ENCODE measurements around the gene IQCH. TPM values are rescaled to one million over a fixed set of nuclear protein-coding genes. Genes with fewer than 3 reads are reported as not detected.

The IQCH gene
- polyA plus RNA-seq, 1 donor (not counting 4 experiments of a cell fraction or from before 2014, with no cell fraction given), result 2.6 TPM

DNA sequence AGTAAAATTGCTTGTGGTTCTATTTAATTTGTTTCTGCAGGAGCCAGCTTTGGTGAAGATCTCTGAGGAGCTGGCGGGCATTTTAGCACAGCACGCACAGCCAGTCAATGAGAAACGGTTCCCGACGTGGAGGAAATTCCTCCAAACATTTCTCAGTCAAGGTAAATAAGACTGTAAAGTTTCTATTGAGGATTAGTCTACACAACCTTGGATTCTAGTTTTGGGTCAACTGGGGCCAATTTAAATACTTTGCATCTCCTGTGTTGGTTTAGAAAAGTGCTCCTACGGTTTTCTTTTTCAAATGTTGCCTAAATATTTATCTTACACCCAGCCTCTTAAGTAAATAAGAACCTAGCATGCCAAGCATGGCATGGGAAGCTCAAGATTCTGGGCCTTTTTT, 162.3 kb downstream of the IQCH start:
- dilution Hi-C loops (cut with MboI; ENCODE audit: extremely low pct_ligation_motif_present, low sequenced_read_pairs), result no loop called here
- Histone ChIP-seq H3K27me3 (ENCODE audit: control insufficient read depth, extremely low read depth, insufficient read depth, low read length) (no peaks in the 10 kb centered on the region), H3K9me1 (ENCODE audit: control insufficient read depth, extremely low read depth, insufficient read depth, low read length) (no peaks in the 10 kb centered on the region), H4K20me1 (ENCODE audit: control insufficient read depth, extremely low read depth, insufficient read depth, low read length) (no peaks in the 10 kb centered on the region), H3K9me3 (ENCODE audit: control insufficient read depth, low read depth, low read length) (no peaks in the 10 kb centered on the region), H3K36me3 (ENCODE audit: control insufficient read depth in 2 of 2, extremely low read depth in 1 of 2, insufficient read depth in 2 of 2, low read length in 2 of 2) (no peaks in the 10 kb centered on the region), H3K9ac (ENCODE audit: control insufficient read depth, extremely low read depth, insufficient read depth, low read length) (no peak overlapping the region), H2AFZ (ENCODE audit: control insufficient read depth, low read length) (no peak overlapping the region), H3K4me2 (ENCODE audit: control insufficient read depth, extremely low read depth, insufficient read depth, low read depth, low read length) (no peak overlapping the region), H3K27ac (ENCODE audit: control insufficient read depth, insufficient read depth, low read length) (no peak overlapping the region), H3K4me1 (ENCODE audit: control insufficient read depth, extremely low read depth, insufficient read depth, low read length) (no peaks in the 10 kb centered on the region), H3K79me2 (ENCODE audit: control insufficient read depth, insufficient read depth, low read length) (no peaks in the 10 kb centered on the region), H3K4me3 (ENCODE audit: control insufficient read depth in 2 of 3, extremely low read depth in 1 of 3, insufficient read depth in 2 of 3, low read depth in 1 of 3, low read length in 3 of 3) (no peak overlapping the region)
- TF ChIP-seq, protein P1, sequence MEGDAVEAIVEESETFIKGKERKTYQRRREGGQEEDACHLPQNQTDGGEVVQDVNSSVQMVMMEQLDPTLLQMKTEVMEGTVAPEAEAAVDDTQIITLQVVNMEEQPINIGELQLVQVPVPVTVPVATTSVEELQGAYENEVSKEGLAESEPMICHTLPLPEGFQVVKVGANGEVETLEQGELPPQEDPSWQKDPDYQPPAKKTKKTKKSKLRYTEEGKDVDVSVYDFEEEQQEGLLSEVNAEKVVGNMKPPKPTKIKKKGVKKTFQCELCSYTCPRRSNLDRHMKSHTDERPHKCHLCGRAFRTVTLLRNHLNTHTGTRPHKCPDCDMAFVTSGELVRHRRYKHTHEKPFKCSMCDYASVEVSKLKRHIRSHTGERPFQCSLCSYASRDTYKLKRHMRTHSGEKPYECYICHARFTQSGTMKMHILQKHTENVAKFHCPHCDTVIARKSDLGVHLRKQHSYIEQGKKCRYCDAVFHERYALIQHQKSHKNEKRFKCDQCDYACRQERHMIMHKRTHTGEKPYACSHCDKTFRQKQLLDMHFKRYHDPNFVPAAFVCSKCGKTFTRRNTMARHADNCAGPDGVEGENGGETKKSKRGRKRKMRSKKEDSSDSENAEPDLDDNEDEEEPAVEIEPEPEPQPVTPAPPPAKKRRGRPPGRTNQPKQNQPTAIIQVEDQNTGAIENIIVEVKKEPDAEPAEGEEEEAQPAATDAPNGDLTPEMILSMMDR (optimal IDR thresholded peaks at IDR 0.05 in 1 of 3, IDR thresholded peaks at IDR 0.05 in 1 of 3, conservative IDR thresholded peaks at IDR 0.05 in 1 of 3; ENCODE audit: extremely low read depth in 1 of 3, insufficient read depth in 2 of 3, low read length in 3 of 3), result no peak
- no peak for TF ChIP-seq EZH2 (IDR thresholded peaks at IDR 0.05; ENCODE audit: low read length)
- DNase-seq (ENCODE audit: low read depth, low spot score) (no peak), FAIRE-seq (no peak)

DNA sequence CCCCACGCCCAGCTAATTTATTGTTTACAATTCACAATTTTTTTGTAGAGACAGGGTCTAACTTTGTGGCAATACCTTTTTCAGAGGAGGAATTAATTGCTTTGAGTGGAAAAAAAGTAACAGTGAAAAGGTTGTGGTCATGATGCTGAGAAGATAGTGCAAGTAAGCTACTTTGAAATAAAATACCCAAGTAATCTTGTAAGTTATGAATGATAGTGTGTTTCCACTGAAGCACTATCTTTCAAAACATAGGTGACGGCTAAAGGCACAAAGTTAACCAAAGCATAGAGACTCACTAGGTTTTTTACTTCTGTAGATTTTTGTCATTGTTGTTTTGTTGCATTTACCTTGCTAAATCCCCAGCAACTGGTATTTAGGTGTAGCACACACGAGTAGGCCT, 165.1 kb downstream of the IQCH start:
- no peaks in the 10 kb centered on the region for H3K27me3 ChIP-seq (ENCODE audit: control insufficient read depth, extremely low read depth, insufficient read depth, low read length)
- H3K9me3 ChIP-seq (ENCODE audit: control insufficient read depth, low read depth, low read length), result no peaks in the 10 kb centered on the region
- FAIRE-seq (no peak), DNase-seq (ENCODE audit: low read depth, low spot score) (no peak)
- H3K4me3 ChIP-seq (ENCODE audit: control insufficient read depth in 2 of 3, extremely low read depth in 1 of 3, insufficient read depth in 2 of 3, low read depth in 1 of 3, low read length in 3 of 3), result no peak overlapping the region
- no peaks in the 10 kb centered on the region for H3K4me1 ChIP-seq (ENCODE audit: control insufficient read depth, extremely low read depth, insufficient read depth, low read length)
- H3K9me1 ChIP-seq (ENCODE audit: control insufficient read depth, extremely low read depth, insufficient read depth, low read length), result no peaks in the 10 kb centered on the region
- H2AFZ ChIP-seq (ENCODE audit: control insufficient read depth, low read length), result no peak overlapping the region
- H3K36me3 ChIP-seq (ENCODE audit: control insufficient read depth in 2 of 2, extremely low read depth in 1 of 2, insufficient read depth in 2 of 2, low read length in 2 of 2), result no peaks in the 10 kb centered on the region
- no peaks in the 10 kb centered on the region for H3K79me2 ChIP-seq (ENCODE audit: control insufficient read depth, insufficient read depth, low read length)
- H3K4me2 ChIP-seq (ENCODE audit: control insufficient read depth, extremely low read depth, insufficient read depth, low read depth, low read length), result no peak overlapping the region
- no peak overlapping the region for H3K27ac ChIP-seq (ENCODE audit: control insufficient read depth, insufficient read depth, low read length)
- no peak overlapping the region for H3K9ac ChIP-seq (ENCODE audit: control insufficient read depth, extremely low read depth, insufficient read depth, low read length)
- TF ChIP-seq, protein P1 (optimal IDR thresholded peaks at IDR 0.05 in 1 of 3, IDR thresholded peaks at IDR 0.05 in 1 of 3, conservative IDR thresholded peaks at IDR 0.05 in 1 of 3; ENCODE audit: extremely low read depth in 1 of 3, insufficient read depth in 2 of 3, low read length in 3 of 3), result no peak
- no peak for TF ChIP-seq EZH2 (IDR thresholded peaks at IDR 0.05; ENCODE audit: low read length)
- H4K20me1 ChIP-seq (ENCODE audit: control insufficient read depth, extremely low read depth, insufficient read depth, low read length), result no peaks in the 10 kb centered on the region
- dilution Hi-C loops (cut with MboI; ENCODE audit: extremely low pct_ligation_motif_present, low sequenced_read_pairs), result no loop called here
